ENCODE data around the gene ATXN7L1. TPM values are rescaled to one million over a fixed set of nuclear protein-coding genes. Genes with fewer than 3 reads are reported as not detected.

The ATXN7L1 gene
- total RNA-seq, 1 donor from 2014 or later, result 5.3 TPM

GRCh38 chr7:105654095-105654686 is 222.2 kb downstream of the ATXN7L1 start:
- intact Hi-C loops (cut with DNase I), result loop anchor here (5.0 to 10.0 kb wide), 3 partner anchors 71 to 511 kb away; no protein-coding TSS in a partner anchor
- DNase-seq (no peak), ATAC-seq (ENCODE audit: poor library complexity) (no peak)

GRCh38 chr7:105653441-105654005 is 222.9 kb downstream of the ATXN7L1 start:
- DNase-seq (no peak), ATAC-seq (ENCODE audit: poor library complexity) (no peak)
- intact Hi-C loops (cut with DNase I), result loop anchor here (5.0 to 10.0 kb wide), 3 partner anchors 71 to 511 kb away; no protein-coding TSS in a partner anchor

GRCh38 chr7:105652359-105652993 is 223.9 kb downstream of the ATXN7L1 start:
- intact Hi-C loops (cut with DNase I), result loop anchor here (5.0 to 10.0 kb wide), 3 partner anchors 72 to 512 kb away; no protein-coding TSS in a partner anchor
- DNase-seq, result peak; percentile 87
- ATAC-seq (ENCODE audit: poor library complexity), result peak; percentile 90

- intact Hi-C loops (cut with DNase I), result loop anchor here (5.0 to 10.0 kb wide), 3 partner anchors 73 to 513 kb away; no protein-coding TSS in a partner anchor
- DNase-seq, result no peak
- ATAC-seq (ENCODE audit: poor library complexity), result no peak
These were observed 224.6 kb downstream of the ATXN7L1 start for GRCh38 chr7:105651798-105652197.

- no peak for ATAC-seq (ENCODE audit: poor library complexity)
- intact Hi-C loops (cut with DNase I), result loop anchor here (5.0 to 10.0 kb wide), 3 partner anchors 74 to 514 kb away; no protein-coding TSS in a partner anchor
- DNase-seq, result no peak
These were observed 225.9 kb downstream of the ATXN7L1 start for GRCh38 chr7:105650382-105650970.

- intact Hi-C loops (cut with DNase I), result loop anchor here (5.0 to 10.0 kb wide), 4 partner anchors 75 to 515 kb away; no protein-coding TSS in a partner anchor
- DNase-seq (no peak), ATAC-seq (ENCODE audit: poor library complexity) (no peak)
These were observed 226.5 kb downstream of the ATXN7L1 start for GRCh38 chr7:105649727-105650381.

GRCh38 chr7:105648561-105649401 is 227.6 kb downstream of the ATXN7L1 start:
- DNase-seq, result no peak
- ATAC-seq (ENCODE audit: poor library complexity), result no peak
- intact Hi-C loops (cut with DNase I), result loop anchor here (10.0 kb wide), 1 partner anchor 96 kb away; no protein-coding TSS in a partner anchor

- no peak for ATAC-seq (ENCODE audit: poor library complexity)
- intact Hi-C loops (cut with DNase I), result loop anchor here (10.0 kb wide), 1 partner anchor 97 kb away; no protein-coding TSS in a partner anchor
- no peak for DNase-seq
These were observed 228.8 kb downstream of the ATXN7L1 start for GRCh38 chr7:105647591-105647990.

- no peak for ATAC-seq (ENCODE audit: poor library complexity)
- intact Hi-C loops (cut with DNase I), result loop anchor here (10.0 kb wide), 1 partner anchor 100 kb away; no protein-coding TSS in a partner anchor
- DNase-seq, result no peak
These were observed 231.5 kb downstream of the ATXN7L1 start for GRCh38 chr7:105644937-105645336.

GRCh38 chr7:105643851-105644250 is 232.5 kb downstream of the ATXN7L1 start:
- ATAC-seq (ENCODE audit: poor library complexity) (no peak), DNase-seq (no peak)
- intact Hi-C loops (cut with DNase I), result loop anchor here (10.0 kb wide), 1 partner anchor 101 kb away; no protein-coding TSS in a partner anchor

GRCh38 chr7:105643384-105643783 is 233.0 kb downstream of the ATXN7L1 start:
- intact Hi-C loops (cut with DNase I), result loop anchor here (10.0 kb wide), 1 partner anchor 101 kb away; no protein-coding TSS in a partner anchor
- DNase-seq, result peak; percentile 74
- ATAC-seq (ENCODE audit: poor library complexity), result peak; percentile 83

GRCh38 chr7:105642264-105642663 is 234.1 kb downstream of the ATXN7L1 start:
- no peak for DNase-seq
- ATAC-seq (ENCODE audit: poor library complexity), result no peak
- intact Hi-C loops (cut with DNase I), result loop anchor here (10.0 kb wide), 1 partner anchor 103 kb away; no protein-coding TSS in a partner anchor

- DNase-seq (no peak), ATAC-seq (ENCODE audit: poor library complexity) (no peak)
- intact Hi-C loops (cut with DNase I), result loop anchor here (10.0 kb wide), 1 partner anchor 104 kb away; no protein-coding TSS in a partner anchor
These were observed 235.2 kb downstream of the ATXN7L1 start for GRCh38 chr7:105640956-105641810.

GRCh38 chr7:105639667-105640493 is 236.5 kb downstream of the ATXN7L1 start:
- DNase-seq, result no peak
- intact Hi-C loops (cut with DNase I), result loop anchor here (10.0 kb wide), 1 partner anchor 105 kb away; no protein-coding TSS in a partner anchor

GRCh38 chr7:105638902-105639495 is 237.4 kb downstream of the ATXN7L1 start:
- no peak for DNase-seq
- intact Hi-C loops (cut with DNase I), result no loop called here
- no peak for ATAC-seq (ENCODE audit: poor library complexity)

More at GRCh38 chr7:105639667-105640493, 236.5 kb downstream of the ATXN7L1 start:
- ATAC-seq (ENCODE audit: poor library complexity), result no peak

Measured in Right ventricle myocardium superior (tissue), 1 donor.